Hematopoietic multipotent progenitor cell treated with erythropoietin and hydrocortisone succinate and interleukin-3 and kit ligand, for 15 days (in vitro differentiated cells): ENCODE data around the gene LTA.

Experiments used
- DNase-seq: peaks from one replicate; pipeline ENCODE4 v3.0.0-alpha.2; 2015; ENCODE audit warnings: low spot score

The LTA gene, protein sequence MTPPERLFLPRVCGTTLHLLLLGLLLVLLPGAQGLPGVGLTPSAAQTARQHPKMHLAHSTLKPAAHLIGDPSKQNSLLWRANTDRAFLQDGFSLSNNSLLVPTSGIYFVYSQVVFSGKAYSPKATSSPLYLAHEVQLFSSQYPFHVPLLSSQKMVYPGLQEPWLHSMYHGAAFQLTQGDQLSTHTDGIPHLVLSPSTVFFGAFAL

DNA sequence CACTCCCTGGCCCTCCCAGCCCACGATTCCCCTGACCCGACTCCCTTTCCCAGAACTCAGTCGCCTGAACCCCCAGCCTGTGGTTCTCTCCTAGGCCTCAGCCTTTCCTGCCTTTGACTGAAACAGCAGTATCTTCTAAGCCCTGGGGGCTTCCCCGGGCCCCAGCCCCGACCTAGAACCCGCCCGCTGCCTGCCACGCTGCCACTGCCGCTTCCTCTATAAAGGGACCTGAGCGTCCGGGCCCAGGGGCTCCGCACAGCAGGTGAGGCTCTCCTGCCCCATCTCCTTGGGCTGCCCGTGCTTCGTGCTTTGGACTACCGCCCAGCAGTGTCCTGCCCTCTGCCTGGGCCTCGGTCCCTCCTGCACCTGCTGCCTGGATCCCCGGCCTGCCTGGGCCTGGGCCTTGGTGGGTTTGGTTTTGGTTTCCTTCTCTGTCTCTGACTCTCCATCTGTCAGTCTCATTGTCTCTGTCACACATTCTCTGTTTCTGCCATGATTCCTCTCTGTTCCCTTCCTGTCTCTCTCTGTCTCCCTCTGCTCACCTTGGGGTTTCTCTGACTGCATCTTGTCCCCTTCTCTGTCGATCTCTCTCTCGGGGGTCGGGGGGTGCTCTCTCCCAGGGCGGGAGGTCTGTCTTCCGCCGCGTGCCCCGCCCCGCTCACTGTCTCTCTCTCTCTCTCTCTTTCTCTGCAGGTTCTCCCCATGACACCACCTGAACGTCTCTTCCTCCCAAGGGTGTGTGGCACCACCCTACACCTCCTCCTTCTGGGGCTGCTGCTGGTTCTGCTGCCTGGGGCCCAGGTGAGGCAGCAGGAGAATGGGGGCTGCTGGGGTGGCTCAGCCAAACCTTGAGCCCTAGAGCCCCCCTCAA, at the start of gene LTA:
LTA (plus strand) TSS at position 249 of the 871 bp plus-strand sequence; CDS start at position 703, 454 bp downstream.
- no peak for DNase-seq

DNA sequence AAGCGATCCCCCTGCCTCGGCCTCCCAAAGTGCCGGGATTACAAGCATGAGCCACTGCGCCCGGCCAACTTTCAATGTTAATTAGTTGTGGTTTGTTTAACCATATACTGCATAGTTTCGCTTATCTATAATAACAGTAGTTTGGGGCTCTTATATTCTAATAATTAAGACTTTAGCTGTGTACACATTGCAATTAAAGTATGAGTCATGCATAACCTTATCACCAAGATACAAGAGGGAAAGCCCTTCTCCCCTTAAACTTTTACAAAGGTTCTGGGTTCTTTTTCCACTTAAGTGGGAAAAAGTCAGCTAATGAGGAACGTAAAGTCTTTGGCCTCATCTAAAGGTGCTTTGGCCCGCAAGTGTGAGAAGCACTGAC, 46.5 kb upstream of the LTA start:
- DNase-seq: peak; percentile 59

DNA sequence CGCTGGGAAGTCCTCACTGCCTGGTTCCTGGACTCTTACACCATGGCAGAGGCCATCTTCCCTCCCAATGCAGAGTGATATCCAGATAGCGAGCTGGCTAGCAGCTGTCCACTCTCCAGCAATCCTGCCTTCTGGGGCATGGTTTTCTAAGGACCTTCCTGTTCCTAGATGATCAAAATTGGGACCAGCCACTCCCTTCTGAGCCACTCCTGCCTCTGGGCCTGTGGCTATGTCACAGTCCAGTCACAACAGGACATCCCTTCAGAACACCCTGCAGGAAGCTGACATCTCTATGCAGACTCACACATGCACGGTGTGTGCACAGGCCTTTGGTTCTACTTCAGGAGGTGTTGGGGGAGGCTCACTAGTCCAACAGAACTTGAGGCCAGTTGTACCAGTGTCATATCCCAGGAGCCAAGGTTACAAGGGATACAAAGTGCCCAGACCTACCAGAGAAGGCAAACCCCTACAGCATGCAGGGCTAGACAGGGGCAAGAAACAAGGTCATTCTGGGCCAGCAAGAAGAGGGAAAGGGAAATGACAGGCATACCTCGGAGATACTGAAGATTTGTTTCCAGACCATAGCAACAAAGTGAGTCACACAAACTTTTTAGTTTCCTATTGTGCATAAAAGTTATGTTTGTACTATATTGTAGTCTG, 46.0 kb upstream of the LTA start:
- DNase-seq: no peak

DNA sequence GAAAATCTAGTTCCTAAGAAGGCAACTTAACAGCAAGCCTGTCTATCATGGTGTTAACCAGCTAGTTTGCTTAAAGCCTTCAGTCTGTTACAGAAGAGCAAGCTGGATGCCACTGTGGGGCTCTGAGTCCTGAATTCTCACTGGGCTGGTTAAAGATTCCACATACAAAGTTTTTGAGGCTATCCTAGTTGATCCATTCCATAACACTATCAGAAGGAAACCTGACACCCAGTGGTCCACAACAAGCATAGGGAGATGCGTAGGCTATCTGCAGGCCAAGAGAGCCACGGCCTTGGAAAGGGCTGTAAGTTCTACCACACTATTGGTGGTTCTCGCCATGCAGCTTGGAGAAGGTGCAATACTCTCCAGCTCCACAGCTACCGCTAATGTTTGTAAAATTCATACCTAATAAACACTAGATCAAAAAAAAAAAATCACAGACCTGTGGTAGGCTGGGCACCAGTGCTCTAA, 43.7 kb upstream of the LTA start:
- DNase-seq: no peak

DNA sequence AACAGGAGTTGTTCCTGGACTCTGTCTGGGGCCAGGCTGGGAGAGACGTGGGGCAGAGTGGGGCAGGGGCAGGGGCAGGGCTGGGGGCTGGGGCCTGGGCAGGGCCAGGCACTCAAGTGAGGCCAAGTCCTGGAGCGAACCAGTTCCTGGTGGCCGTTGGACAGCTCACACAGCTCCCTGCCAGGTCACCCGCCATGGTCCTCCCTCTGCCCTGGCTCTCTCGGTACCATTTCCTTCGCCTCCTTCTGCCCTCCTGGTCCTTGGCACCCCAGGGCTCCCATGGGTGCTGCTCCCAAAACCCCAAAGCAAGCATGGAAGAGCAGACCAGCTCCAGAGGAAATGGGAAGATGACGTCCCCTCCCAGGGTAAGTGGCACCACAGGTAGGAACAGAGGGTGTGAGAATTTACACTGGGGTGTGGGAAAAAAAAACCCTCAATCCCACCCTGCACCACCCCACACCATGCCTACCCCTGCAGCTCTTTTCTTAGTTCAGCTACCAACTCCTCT, 43.2 kb upstream of the LTA start, which contains the start of gene MCCD1:
MCCD1 (plus strand) TSS at position 142 of the 508 bp plus-strand sequence; CDS start at position 195, 53 bp downstream.
- no peak for DNase-seq

DNA sequence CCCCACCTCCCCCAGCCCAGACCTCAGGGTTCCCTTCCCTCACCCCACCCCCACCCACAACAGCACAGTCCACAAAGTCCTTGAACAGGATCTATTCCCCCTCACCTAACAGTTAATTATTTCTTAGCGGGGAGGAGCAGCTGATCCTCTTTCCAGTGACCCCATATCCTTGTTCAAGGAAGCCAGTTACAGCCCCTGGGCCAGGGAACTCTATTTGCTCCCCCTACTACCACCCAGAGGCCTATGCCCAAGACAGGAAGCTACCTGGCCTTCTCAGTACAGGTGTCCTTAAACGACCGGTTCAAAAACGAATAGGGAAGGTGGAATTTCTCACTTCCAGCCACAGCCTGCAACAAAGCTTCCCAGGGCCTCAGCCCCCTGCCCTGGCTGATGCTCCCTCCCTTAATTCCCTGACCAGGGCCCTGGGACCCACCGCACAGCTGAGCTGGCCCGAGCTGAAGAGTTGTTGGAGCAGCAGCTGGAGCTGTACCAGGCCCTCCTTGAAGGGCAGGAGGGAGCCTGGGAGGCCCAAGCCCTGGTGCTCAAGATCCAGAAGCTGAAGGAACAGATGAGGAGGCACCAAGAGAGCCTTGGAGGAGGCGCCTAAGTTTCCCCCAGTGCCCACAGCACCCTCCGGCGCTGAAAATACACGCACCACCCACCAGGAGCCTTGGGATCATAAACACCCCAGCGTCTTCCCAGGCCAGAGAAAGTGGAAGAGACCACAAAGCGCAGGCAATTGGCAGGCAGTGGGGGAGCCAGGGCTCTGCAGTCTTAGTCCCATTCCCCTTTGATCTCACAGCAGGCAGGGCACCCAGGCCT, 42.5 kb upstream of the LTA start:
- DNase-seq: no peak

DNA sequence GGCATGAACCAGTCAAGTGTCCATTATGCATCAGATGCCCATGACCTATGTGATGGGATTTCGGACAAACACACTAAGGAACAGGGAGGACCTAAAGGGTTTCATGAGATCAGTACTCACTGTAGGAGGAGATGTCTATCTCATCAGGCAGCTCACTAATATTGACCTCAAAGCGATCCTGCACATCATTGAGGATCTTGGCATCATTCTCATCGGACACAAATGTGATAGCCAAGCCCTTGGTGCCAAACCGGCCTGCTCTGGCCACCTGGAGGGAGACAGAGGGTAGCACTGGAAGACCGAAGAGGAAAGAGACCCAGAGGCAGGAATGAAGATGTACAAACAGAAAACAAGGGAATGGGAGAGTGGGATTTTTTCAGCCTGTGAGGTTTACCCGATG, 41.4 kb upstream of the LTA start:
- no peak for DNase-seq

DNA sequence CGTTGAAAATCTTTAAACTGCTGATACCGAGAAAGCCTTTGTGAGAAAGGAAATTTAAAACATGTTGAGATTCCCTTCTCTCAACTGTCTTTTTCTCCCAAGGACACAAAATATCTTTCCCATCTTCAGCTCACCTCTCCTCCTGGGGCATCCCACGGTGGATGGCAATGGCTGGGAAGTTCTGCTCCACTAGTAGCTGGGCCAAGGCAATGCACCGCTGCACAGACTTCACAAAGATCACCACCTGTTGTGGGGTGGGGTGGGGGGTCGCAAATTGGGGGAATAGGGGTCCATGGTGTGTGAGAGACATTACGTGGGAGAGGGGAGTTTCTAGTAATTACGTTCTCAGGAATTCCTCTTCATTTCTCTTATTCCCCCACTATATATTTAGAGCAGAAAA, 40.9 kb upstream of the LTA start:
- no peak for DNase-seq

DNA sequence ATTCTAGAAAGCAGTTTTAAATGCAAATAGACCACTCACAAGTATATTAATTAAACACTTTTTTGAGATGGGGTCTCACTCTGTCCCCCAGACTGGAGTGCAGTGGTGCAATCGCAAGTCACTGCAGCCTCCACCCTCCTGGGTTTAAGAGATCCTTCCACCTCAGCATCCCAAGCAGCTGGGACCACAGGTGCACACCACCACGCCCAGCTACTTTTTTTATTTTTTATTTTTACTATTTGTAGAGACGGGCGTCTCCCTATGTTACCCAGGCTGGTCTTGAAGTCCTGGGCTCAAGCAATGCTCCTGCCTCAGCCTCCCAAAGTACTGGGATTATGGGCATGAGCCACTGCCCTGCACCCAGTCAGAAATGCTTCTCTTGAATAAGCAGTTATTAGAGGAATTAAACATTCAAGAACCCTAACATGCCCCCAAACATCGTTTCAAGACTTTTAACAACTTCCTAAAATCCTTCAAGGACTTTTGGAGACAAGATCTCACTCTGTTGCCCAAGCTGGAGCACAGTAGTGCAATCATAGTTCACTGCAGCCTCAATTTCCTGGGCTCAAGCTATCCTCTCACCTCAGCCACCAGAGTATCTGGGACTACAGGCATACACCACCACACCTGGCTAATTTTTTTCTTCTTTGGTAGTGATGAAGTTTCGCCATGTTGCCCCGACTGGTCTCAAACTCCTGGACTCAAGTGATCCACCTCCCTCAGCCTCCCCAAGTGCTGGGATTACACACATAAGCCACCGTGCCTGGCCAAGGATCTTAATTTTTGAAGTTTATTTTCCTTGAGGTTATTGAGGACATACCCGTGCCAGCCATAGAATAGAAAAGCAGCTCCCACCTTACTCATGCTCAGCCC, 40.1 kb upstream of the LTA start:
- DNase-seq: no peak

DNA sequence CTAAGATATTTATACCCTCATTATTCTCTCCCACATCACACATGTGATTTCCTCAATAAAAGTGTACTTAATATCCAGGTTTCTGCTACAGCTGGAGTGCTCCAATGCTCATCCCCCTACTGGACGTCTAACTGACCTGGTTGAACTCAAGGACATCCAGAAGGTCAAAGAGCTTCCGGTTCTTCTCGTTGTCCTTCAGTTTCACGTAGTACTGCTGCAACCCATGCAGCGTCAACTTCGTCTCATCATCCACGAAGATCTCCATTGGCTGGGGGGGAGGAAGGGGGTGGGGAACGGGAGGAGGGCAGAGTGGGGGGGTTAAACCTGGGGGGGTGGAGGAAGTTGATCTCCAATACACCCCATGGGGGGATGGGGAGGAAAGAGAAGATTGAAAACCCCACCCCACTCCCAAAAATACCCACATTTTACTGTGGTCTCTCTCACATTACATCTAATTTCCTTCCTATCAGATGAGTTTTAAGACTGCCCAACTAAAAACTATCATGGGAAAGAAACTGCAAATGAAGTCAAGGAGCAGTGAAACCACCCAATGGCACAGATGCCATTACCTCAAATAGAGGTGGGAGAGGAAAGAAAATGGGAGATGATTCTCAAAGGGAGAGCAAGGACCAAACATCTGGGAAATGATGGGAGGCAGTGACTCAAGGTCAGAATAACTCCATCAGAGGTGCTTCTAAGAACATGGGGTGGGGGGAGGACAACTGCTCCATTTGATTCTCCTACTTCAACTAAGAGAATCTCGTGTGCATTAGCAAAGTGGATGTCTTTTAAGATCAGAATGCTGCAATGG, 39.2 kb upstream of the LTA start:
- no peak for DNase-seq

DNA sequence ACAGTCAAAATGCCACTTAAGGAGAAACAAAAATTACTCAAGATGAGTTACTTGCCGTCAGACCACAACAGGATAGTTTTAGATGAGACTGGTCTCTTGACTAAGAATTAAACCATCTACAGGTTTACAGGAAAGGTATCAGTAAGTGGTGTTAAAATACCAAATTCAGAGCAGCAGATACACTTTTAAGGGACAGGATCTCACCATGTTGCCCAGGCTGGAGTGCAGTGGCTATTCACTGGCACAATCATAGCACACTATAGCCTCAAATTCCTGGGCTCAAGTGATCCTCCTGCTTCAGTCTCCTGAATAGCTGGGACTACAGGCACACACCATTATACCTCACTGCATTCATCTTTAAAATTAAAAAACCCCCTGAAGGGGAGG, 38.6 kb upstream of the LTA start:
- no peak for DNase-seq

DNA sequence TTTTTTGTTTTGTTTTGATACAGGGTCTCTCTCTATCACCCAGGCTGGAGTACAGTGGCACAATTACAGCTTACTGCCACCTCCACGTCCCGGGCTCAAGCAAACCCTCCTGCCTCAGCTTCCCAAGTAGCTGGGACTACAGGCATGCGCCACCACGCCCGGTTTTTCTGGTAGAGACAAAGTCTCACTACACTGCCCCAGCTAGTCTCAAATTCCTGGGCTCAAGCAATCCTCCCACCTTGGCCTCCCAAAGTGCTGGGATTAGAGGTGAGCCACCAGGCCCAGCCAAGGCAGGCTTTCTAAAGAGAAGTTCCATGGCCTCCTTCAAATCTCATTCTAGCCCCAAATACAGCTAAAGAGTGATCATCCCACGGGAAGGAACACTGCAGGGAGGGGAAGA, 38.1 kb upstream of the LTA start:
- no peak for DNase-seq

DNA sequence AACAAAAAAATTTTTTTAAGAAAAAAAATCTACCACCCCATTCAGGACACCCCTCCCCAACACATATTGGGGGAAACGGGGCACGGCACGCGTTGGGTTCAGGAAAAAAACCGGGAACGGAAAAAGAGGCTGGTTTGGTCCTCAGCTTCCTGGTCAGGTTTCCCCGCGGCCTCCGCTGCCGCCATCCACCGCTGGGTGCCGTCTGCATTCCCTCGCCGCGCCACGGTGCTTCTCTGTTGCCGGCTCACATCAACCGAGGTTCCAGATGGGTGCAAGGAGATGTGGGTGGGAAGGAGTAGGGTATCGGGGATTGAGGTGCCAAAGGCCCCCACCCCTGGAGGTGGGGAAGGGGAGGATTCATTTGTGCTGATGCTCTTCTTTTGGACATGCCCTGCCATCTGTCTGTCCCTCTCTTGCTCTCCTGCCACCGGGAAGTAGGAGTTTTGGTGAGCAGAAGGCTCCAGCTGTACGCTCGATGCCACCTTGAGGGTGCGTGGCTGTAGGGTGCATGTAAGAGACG, 37.5 kb upstream of the LTA start:
- DNase-seq: no peak

DNA sequence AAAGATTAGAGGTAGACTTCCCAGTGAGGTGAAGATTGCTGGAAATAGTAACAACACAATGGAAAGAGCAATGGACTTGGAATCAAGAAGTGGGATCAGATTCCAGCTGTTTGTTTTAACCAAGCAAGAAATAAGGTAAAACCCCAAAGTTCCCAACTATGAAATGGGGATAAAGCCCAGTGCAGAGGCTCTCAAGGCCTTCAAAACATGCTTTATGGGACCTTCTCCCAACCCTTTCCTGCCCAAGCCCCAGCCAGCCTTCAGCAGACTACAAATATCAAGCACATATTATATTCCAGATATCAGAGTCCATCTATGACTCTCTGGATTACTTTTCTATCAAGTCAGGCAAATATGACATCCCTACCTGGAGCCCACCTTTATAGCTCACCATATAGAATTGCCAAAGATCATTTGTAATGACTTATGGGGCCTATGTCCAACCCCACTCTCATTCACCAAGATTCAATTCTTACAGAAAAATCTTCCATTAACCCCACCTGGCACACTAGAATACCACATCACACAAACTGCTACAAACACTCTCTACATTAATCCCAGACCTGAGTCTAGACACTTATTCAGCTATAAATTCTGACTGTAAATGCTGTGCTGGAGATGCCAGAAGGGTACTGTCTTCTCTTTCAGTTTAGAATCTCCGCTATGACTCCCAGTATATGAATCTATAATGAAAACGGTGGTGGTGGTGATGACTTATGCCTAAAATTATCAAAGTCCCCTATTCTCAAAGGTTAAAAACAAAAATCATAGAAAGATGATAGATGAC, 36.4 kb upstream of the LTA start:
- DNase-seq: no peak

DNA sequence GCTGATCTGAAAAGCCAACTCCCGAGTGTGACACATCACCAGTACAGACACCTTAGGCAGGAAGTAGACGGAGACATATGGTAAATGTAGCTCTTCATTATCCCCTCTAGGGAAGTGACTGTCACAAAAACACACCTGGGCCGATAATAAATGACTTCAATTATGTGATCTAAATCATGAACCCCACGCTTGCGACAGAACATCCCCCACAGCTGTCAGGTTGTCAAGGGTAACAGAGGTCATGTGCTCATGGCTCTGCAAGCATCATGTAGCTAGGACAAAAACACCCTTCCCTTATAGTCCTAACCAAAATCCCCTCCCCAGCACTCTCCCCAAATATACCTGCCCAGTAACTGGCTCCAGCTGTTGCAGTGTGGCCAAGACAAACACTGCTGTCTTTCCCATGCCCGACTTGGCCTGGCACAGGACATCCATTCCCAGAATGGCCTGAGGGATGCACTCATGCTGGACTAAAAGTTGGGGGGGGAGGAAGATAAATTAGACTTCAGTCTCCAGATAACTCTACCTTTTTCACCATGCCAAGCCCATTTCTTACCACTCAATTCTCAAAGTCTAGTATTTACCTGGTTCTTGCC, 33.2 kb upstream of the LTA start:
- no peak for DNase-seq

DNA sequence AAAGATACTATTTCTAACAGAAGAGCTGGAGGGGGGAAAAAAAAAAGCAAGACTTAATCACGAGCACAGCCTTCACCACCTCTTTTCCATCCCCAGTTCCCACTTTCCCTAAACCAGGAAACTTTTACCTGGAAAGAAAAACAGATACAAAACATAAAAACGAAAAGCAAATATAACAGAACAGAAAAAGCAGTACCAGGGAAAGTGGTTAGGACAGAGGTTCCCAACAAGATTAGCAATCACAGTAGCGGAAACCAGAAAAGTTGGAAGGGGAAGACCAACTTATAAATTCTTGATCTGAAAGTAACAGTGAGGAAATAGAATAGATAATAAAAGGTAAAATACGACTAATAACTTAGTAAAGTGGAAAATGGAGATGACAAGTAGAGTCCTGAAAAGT, 31.4 kb upstream of the LTA start:
- DNase-seq: no peak

DNA sequence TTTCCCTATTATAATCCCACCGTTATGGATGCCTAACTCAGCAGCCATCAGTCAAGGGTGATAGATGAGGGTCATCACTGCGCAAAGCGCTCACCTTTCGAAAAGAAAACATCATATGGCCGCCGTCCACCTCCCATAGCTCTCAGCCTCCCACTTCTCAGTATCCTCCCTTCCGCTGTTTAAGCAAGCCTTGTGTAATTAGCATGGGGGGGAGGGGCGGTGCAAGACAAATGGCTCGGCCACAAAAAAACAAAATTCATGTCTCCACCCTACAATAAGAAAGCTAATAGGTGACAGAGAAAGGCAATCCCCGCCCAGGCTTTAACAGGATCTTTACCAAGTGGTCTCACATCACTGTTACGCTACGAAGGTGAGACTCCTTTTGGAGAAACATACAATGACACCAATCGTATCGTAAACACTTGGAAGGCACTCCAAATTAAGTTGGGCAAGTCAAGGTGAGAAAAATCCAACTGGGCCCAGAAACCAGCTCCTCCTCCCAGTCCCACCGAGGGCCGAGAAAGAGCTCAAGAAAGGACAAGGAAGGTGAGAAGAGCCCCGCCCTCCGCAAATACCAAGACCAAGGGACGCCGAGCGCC, 30.9 kb upstream of the LTA start:
- peak; percentile 42 for DNase-seq
